HEK293 (cell line): ENCODE data around the gene BBS9.

Experiments used
- CTCF ChIA-PET: fragments of 350-600 bp; formaldehyde crosslinking; extraction: SDS; loops from one replicate; lab custom pipeline; 2021; ENCODE audit warnings: antibody characterized with exemption; lab: Yijun Ruan, JAX
- POLR2A ChIA-PET: fragments of 300-600 bp; formaldehyde crosslinking; extraction: SDS; loops from one replicate; lab custom pipeline; 2020; ENCODE audit warnings: antibody characterized with exemption, inconsistent platforms; lab: Yijun Ruan, JAX
- H3K27ac ChIP-seq: fragments of 200-500 bp; sonication (Bioruptor generic); 2 replicates; pipeline ENCODE4 v1.5.1; 2014; ENCODE audit warnings: low read depth, low read length, control low read depth, inconsistent platforms; ENCODE audit errors: extremely low read depth
- H3K36me3 ChIP-seq, 2 experiments: fragments of 200-500 bp in 1 of 2; sonication (Bioruptor generic) in 1 of 2; 1 replicate in 1 of 2; 2 replicates in 1 of 2; pipeline ENCODE4 v1.5.1; 2014 to 2017; ENCODE audit warnings: inconsistent platforms in 2 of 2, low read length in 2 of 2; ENCODE audit not compliant: control insufficient read depth in 2 of 2, insufficient read depth in 1 of 2
- H3K4me1 ChIP-seq: fragments of 200-500 bp; sonication (Bioruptor generic); 2 replicates; pipeline ENCODE4 v1.5.1; 2014; ENCODE audit warnings: mild to moderate bottlenecking, low read length, inconsistent platforms; ENCODE audit not compliant: control insufficient read depth, insufficient read depth
- H3K4me3 ChIP-seq: 2 replicates; pipeline ENCODE4 v1.5.1; 2011; ENCODE audit warnings: low read depth, mild to moderate bottlenecking, control low read depth, low read length, moderate library complexity
- H3K9me3 ChIP-seq: fragments of 200-500 bp; sonication (Bioruptor generic); 2 replicates; pipeline ENCODE4 v1.5.1; 2014; ENCODE audit warnings: low read depth, low read length, inconsistent platforms; ENCODE audit not compliant: control insufficient read depth, insufficient read depth
- BCL11B ChIP-seq: fragments of 450-650 bp; formaldehyde crosslinking; IDR thresholded peaks from 2 replicates; pipeline ENCODE4 v1.5.1; 2016; ENCODE audit warnings: low read depth, missing biosample characterization, missing genetic modification characterization
- GLI2 ChIP-seq: fragments of 450-650 bp; formaldehyde crosslinking; IDR thresholded peaks from 2 replicates; pipeline ENCODE4; 2017; ENCODE audit warnings: missing biosample characterization, missing genetic modification characterization, low read depth, borderline replicate concordance
- GLIS2 ChIP-seq: fragments of 450-650 bp; formaldehyde crosslinking; IDR thresholded peaks from 2 replicates; pipeline ENCODE4 v1.5.1; 2016; ENCODE audit warnings: missing biosample characterization, missing genetic modification characterization
- HOXD13 ChIP-seq: sonication (generic); formaldehyde crosslinking; IDR thresholded peaks from 2 replicates; pipeline ENCODE4 v1.8.0; 2022; ENCODE audit warnings: missing genetic modification reagents, borderline replicate concordance
- KLF7 ChIP-seq: fragments of 450-650 bp; formaldehyde crosslinking; IDR thresholded peaks from 2 replicates; pipeline ENCODE4 v1.5.1; 2016; ENCODE audit warnings: missing biosample characterization, missing genetic modification characterization, borderline replicate concordance
- KLF8 ChIP-seq: fragments of 450-650 bp; formaldehyde crosslinking; IDR thresholded peaks from 2 replicates; pipeline ENCODE4 v1.5.1; 2016; ENCODE audit warnings: missing biosample characterization, missing genetic modification characterization
- REPIN1 ChIP-seq: fragments of 450-650 bp; formaldehyde crosslinking; IDR thresholded peaks from 2 replicates; pipeline ENCODE4 v1.5.1; 2017; ENCODE audit warnings: missing biosample characterization, missing genetic modification characterization, low read depth
- ZFP3 ChIP-seq: fragments of 450-650 bp; formaldehyde crosslinking; IDR thresholded peaks from 2 replicates; pipeline ENCODE4 v1.5.1; 2016; ENCODE audit warnings: low read depth, missing biosample characterization, missing genetic modification characterization
- ZFP69B ChIP-seq: fragments of 450-650 bp; formaldehyde crosslinking; IDR thresholded peaks from 2 replicates; pipeline ENCODE4 v1.5.1; 2016; ENCODE audit warnings: missing biosample characterization, missing genetic modification characterization
- ZNF19 ChIP-seq: fragments of 450-650 bp; formaldehyde crosslinking; IDR thresholded peaks from 2 replicates; pipeline ENCODE4; 2016; ENCODE audit warnings: missing biosample characterization, missing genetic modification characterization, low read depth
- ZNF239 ChIP-seq: fragments of 450-650 bp; formaldehyde crosslinking; IDR thresholded peaks from 2 replicates; pipeline ENCODE4 v1.5.1; 2016; ENCODE audit warnings: missing biosample characterization, missing genetic modification characterization
- ZNF266 ChIP-seq: fragments of 450-650 bp; formaldehyde crosslinking; IDR thresholded peaks from 2 replicates; pipeline ENCODE4 v1.5.1; 2016; ENCODE audit warnings: missing biosample characterization, missing genetic modification characterization, low read depth
- ZNF292 ChIP-seq: fragments of 450-650 bp; formaldehyde crosslinking; IDR thresholded peaks from 2 replicates; pipeline ENCODE4 v1.5.1; 2016; ENCODE audit warnings: low read depth, missing biosample characterization, missing genetic modification characterization, borderline replicate concordance
- ZNF335 ChIP-seq: fragments of 450-650 bp; formaldehyde crosslinking; conservative IDR thresholded peaks from 2 replicates; pipeline ENCODE4 v1.5.1; 2016; ENCODE audit warnings: missing biosample characterization, missing genetic modification characterization
- ZNF510 ChIP-seq: fragments of 450-650 bp; formaldehyde crosslinking; IDR thresholded peaks from 2 replicates; pipeline ENCODE4 v1.5.1; 2018; ENCODE audit warnings: mild to moderate bottlenecking, missing genetic modification characterization, missing biosample characterization; ENCODE audit not compliant: insufficient replicate concordance
- ZNF548 ChIP-seq: fragments of 450-650 bp; formaldehyde crosslinking; IDR thresholded peaks from 2 replicates; pipeline ENCODE4 v1.5.1; 2016; ENCODE audit warnings: missing biosample characterization, missing genetic modification characterization
- ZNF549 ChIP-seq: fragments of 450-650 bp; IDR thresholded peaks from 2 replicates; pipeline ENCODE4 v1.5.1; 2018; ENCODE audit warnings: missing biosample characterization, missing genetic modification characterization, mild to moderate bottlenecking, inconsistent platforms, moderate library complexity
- ZNF624 ChIP-seq: fragments of 450-650 bp; formaldehyde crosslinking; IDR thresholded peaks from 2 replicates; pipeline ENCODE4 v1.5.1; 2017; ENCODE audit warnings: missing biosample characterization, missing genetic modification characterization
- ZNF76 ChIP-seq: fragments of 450-650 bp; formaldehyde crosslinking; IDR thresholded peaks from 2 replicates; pipeline ENCODE4; 2016; ENCODE audit warnings: low read depth, missing biosample characterization, missing genetic modification characterization, borderline replicate concordance
- ZNF776 ChIP-seq: fragments of 450-650 bp; formaldehyde crosslinking; IDR thresholded peaks from 2 replicates; pipeline ENCODE4 v1.5.0; 2017; ENCODE audit warnings: missing biosample characterization, missing genetic modification characterization, borderline replicate concordance
- TF ChIP-seq, protein P1 (sequence below): fragments of 450-650 bp; formaldehyde crosslinking; IDR thresholded peaks from 2 replicates; pipeline ENCODE4 v1.5.1; 2016; ENCODE audit warnings: missing biosample characterization, missing genetic modification characterization
- TF ChIP-seq, protein P2 (sequence below): fragments of 450-650 bp; formaldehyde crosslinking; conservative IDR thresholded peaks from 2 replicates; pipeline ENCODE4 v1.5.1; 2016; ENCODE audit warnings: low read depth, missing biosample characterization, missing genetic modification characterization

Gene BBS9

GRCh38 chr7:33278095-33278494 is 148.7 kb downstream of the BBS9 start:
- no peak overlapping the region for H3K27ac ChIP-seq
- CTCF ChIA-PET: interaction anchor here (0.5 kb wide), 1 partner anchor 8 kb away, joined by 3 read pairs; no protein-coding TSS in a partner anchor
- H3K9me3 ChIP-seq: no peaks in the 10 kb centered on the region
- H3K4me3 ChIP-seq: no peak overlapping the region
- POLR2A ChIA-PET: no interaction called here
- TF ChIP-seq GLIS2 (tag by site-specific recombination) (no peak), ZNF76 (no peak), ZNF239 (tag by site-specific recombination) (no peak), ZNF335 (tag by site-specific recombination) (no peak), KLF8 (tag by site-specific recombination) (no peak), ZNF292 (tag by site-specific recombination) (no peak), ZNF548 (tag by site-specific recombination) (no peak), KLF7 (no peak), HOXD13 (CRISPR knock-in tag) (no peak), ZNF510 (no peak), ZNF549 (tag by site-specific recombination) (no peak), ZNF19 (tag by site-specific recombination) (no peak), ZNF624 (tag by site-specific recombination) (no peak), ZFP69B (tag by site-specific recombination) (no peak), REPIN1 (tag by site-specific recombination) (no peak), BCL11B (no peak), ZFP3 (no peak), ZNF776 (tag by site-specific recombination) (no peak), ZNF266 (tag by site-specific recombination) (no peak)
- TF ChIP-seq, protein P1, sequence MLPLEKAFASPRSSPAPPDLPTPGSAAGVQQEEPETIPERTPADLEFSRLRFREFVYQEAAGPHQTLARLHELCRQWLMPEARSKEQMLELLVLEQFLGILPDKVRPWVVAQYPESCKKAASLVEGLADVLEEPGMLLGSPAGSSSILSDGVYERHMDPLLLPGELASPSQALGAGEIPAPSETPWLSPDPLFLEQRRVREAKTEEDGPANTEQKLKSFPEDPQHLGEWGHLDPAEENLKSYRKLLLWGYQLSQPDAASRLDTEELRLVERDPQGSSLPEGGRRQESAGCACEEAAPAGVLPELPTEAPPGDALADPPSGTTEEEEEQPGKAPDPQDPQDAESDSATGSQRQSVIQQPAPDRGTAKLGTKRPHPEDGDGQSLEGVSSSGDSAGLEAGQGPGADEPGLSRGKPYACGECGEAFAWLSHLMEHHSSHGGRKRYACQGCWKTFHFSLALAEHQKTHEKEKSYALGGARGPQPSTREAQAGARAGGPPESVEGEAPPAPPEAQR: no peak
- TF ChIP-seq, all 188 proteins: peak for 0
- Histone ChIP-seq H3K4me1 (no peaks in the 10 kb centered on the region), H3K36me3 (no peaks in the 10 kb centered on the region)

GRCh38 chr7:33286501-33286900 is 157.1 kb downstream of the BBS9 start:
- CTCF ChIA-PET: no interaction called here

More at GRCh38 chr7:33286501-33286900, 157.1 kb downstream of the BBS9 start:
- Histone ChIP-seq H3K27ac (no peak overlapping the region), H3K4me1 (no peaks in the 10 kb centered on the region), H3K4me3 (no peak overlapping the region), H3K36me3 (no peaks in the 10 kb centered on the region), H3K9me3 (no peaks in the 10 kb centered on the region)
- POLR2A ChIA-PET: no interaction called here
- TF ChIP-seq GLI2 (tag by site-specific recombination): no peak
- TF ChIP-seq, protein P2, sequence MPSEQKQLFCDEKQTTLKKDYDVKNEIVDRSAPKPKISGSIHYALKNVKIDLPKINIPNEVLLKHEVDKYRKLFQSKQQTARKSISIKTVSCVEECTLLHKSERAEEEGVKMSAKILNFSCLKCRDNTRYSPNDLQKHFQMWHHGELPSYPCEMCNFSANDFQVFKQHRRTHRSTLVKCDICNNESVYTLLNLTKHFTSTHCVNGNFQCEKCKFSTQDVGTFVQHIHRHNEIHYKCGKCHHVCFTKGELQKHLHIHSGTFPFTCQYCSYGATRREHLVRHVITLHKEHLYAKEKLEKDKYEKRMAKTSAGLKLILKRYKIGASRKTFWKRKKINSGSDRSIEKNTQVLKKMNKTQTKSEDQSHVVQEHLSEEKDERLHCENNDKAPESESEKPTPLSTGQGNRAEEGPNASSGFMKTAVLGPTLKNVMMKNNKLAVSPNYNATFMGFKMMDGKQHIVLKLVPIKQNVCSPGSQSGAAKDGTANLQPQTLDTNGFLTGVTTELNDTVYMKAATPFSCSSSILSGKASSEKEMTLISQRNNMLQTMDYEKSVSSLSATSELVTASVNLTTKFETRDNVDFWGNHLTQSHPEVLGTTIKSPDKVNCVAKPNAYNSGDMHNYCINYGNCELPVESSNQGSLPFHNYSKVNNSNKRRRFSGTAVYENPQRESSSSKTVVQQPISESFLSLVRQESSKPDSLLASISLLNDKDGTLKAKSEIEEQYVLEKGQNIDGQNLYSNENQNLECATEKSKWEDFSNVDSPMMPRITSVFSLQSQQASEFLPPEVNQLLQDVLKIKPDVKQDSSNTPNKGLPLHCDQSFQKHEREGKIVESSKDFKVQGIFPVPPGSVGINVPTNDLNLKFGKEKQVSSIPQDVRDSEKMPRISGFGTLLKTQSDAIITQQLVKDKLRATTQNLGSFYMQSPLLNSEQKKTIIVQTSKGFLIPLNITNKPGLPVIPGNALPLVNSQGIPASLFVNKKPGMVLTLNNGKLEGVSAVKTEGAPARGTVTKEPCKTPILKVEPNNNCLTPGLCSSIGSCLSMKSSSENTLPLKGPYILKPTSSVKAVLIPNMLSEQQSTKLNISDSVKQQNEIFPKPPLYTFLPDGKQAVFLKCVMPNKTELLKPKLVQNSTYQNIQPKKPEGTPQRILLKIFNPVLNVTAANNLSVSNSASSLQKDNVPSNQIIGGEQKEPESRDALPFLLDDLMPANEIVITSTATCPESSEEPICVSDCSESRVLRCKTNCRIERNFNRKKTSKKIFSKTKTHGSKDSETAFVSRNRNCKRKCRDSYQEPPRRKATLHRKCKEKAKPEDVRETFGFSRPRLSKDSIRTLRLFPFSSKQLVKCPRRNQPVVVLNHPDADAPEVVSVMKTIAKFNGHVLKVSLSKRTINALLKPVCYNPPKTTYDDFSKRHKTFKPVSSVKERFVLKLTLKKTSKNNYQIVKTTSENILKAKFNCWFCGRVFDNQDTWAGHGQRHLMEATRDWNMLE (tag by site-specific recombination): no peak
